Stimulated activated CD8-positive, alpha-beta memory T cell treated with anti-CD3 and anti-CD28 coated beads, Interleukin-4, amount 100 ng/mL, for 48 hours (primary cell): ENCODE data around the gene PAXX.

Source experiments
- DNase-seq: peaks from one replicate; pipeline ENCODE4 v3.0.0-alpha.2; 2020

PAXX gene

GRCh38 chr9:137006116-137007003 is 14.1 kb downstream of the PAXX start:
- peak; percentile 53 for DNase-seq

GRCh38 chr9:137007108-137007815 is 15.0 kb downstream of the PAXX start:
- no peak for DNase-seq

GRCh38 chr9:137007816-137008270 is 15.6 kb downstream of the PAXX start:
- no peak for DNase-seq

- DNase-seq = no peak
Observed at GRCh38 chr9:137008312-137008711, 16.1 kb downstream of the PAXX start.

GRCh38 chr9:137009217-137009616 is 17.0 kb downstream of the PAXX start:
- DNase-seq = no peak

- no peak for DNase-seq
Observed at GRCh38 chr9:137009938-137010732, 17.9 kb downstream of the PAXX start.

- no peak for DNase-seq
Observed at GRCh38 chr9:137011156-137011555, 18.9 kb downstream of the PAXX start.

GRCh38 chr9:137011907-137012675 is 19.9 kb downstream of the PAXX start:
- DNase-seq = no peak

GRCh38 chr9:137012694-137013570 is 20.7 kb downstream of the PAXX start:
- no peak for DNase-seq

GRCh38 chr9:137013571-137013940 is 21.3 kb downstream of the PAXX start:
- DNase-seq = no peak

- DNase-seq = no peak
Observed at GRCh38 chr9:137014166-137014565, 21.9 kb downstream of the PAXX start.

GRCh38 chr9:137014776-137015539 is 22.7 kb downstream of the PAXX start:
- no peak for DNase-seq

- DNase-seq = no peak
Observed at GRCh38 chr9:137015540-137015930, 23.3 kb downstream of the PAXX start.

GRCh38 chr9:137015976-137016375 is 23.8 kb downstream of the PAXX start:
- no peak for DNase-seq

- no peak for DNase-seq
Observed at GRCh38 chr9:137016436-137016835, 24.2 kb downstream of the PAXX start.

- DNase-seq = no peak
Observed at GRCh38 chr9:137017071-137017470, 24.8 kb downstream of the PAXX start.

GRCh38 chr9:137017791-137018497 is 25.7 kb downstream of the PAXX start:
- no peak for DNase-seq

GRCh38 chr9:137018761-137019559 is 26.7 kb downstream of the PAXX start:
- DNase-seq = no peak
